Left ventricle myocardium inferior (tissue), 1 donor: Measurements from ENCODE around the gene CLIC5. TPM values are rescaled to one million over a fixed set of nuclear protein-coding genes. Genes with fewer than 3 reads are reported as not detected.
A peak's percentile ranks its signal among the peaks of the same experiment; 100 is the strongest.

ENCODE experiments used
- DNase-seq: peaks from one replicate; pipeline ENCODE4 v3.0.0-alpha.2; 2020
- H3K27ac ChIP-seq: fragments of 200-600 bp; replicated peaks from 2 replicates; pipeline ENCODE4 v1.8.0; 2021
- H3K27me3 ChIP-seq: fragments of 200-600 bp; 2 replicates; pipeline ENCODE4 v1.8.0; 2021; ENCODE audit warnings: low read depth
- H3K36me3 ChIP-seq: fragments of 200-600 bp; 2 replicates; pipeline ENCODE4 v1.8.0; 2021
- H3K4me1 ChIP-seq: fragments of 200-600 bp; 2 replicates; pipeline ENCODE4 v1.8.0; 2021
- H3K4me3 ChIP-seq: fragments of 200-600 bp; 2 replicates; pipeline ENCODE4 v1.8.0; 2021; ENCODE audit warnings: mild to moderate bottlenecking, moderate library complexity
- H3K9me3 ChIP-seq: fragments of 200-600 bp; replicated peaks from 2 replicates; pipeline ENCODE4 v1.8.0; 2021
- intact Hi-C: fragments of 100-400 bp; cut with micrococcal nuclease; formaldehyde crosslinking; loops from one replicate; pipeline ENCODE4 v1.11.0; 2022
- total RNA-seq: library from RNA; stranded (reverse); fragmentation: NEBNext Ultra II Directional; extraction: Animal tissue kit (Norgen Biotek cat#: 25700); gene quantifications from one replicate; pipeline ENCODE4 v1.2.1, GENCODE V29; 2021
- TF ChIP-seq, protein P1 (sequence below): fragments of 200-600 bp; IDR thresholded peaks from 2 replicates; pipeline ENCODE4 v1.8.0; 2021; ENCODE audit warnings: antibody characterized with exemption, mild to moderate bottlenecking, borderline replicate concordance
- donor health status: DM: no; HTN: yes; CAD: no; lungs with severe emphysema.

CLIC5 gene
- total RNA-seq, 1 donor from 2014 or later: 285 TPM

DNA sequence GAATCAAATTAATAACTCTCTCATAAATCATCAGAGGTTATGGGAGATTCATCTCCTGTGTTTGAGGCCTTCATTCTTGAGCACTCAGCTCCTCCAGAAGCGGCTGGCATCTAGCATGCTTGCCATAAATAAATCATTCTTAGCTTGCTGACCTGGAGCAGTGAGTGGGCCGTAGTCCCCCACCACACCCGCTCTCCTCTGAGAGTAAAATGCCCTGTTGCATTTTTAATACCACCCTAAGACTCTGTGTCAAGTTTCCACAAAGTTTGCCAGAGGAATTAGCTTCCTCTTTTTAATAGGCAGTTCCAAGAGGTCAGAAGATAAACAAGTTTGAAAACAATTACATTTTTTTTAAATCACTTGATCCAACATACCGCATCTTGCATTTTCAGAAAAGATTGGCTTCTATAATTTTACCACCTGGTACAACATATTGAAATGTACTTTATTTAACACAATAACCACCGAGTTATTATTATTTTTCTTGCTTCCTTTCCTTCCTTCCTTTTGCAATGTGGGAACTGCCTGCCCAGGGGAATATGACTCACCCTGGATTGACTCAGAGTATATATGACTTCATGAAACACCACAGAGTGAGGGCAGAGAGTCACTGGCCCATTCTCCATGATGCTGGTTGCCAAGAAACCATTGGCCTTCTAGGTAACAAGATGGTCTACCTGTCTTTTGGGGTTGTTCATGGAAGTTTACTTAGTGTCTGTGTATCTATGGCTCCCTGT lies 29.4 kb upstream of the CLIC5 start:
- no peaks in the 10 kb centered on the region for H3K27me3 ChIP-seq
- peak overlapping the region; percentile 76 for H3K27ac ChIP-seq
- DNase-seq: peak; percentile 32
- TF ChIP-seq, protein P1, sequence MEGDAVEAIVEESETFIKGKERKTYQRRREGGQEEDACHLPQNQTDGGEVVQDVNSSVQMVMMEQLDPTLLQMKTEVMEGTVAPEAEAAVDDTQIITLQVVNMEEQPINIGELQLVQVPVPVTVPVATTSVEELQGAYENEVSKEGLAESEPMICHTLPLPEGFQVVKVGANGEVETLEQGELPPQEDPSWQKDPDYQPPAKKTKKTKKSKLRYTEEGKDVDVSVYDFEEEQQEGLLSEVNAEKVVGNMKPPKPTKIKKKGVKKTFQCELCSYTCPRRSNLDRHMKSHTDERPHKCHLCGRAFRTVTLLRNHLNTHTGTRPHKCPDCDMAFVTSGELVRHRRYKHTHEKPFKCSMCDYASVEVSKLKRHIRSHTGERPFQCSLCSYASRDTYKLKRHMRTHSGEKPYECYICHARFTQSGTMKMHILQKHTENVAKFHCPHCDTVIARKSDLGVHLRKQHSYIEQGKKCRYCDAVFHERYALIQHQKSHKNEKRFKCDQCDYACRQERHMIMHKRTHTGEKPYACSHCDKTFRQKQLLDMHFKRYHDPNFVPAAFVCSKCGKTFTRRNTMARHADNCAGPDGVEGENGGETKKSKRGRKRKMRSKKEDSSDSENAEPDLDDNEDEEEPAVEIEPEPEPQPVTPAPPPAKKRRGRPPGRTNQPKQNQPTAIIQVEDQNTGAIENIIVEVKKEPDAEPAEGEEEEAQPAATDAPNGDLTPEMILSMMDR: no peak
- H3K36me3 ChIP-seq: no peaks in the 10 kb centered on the region
- intact Hi-C loops: no loop called here
- peaks cover 52% of the 10 kb centered on the region for H3K4me1 ChIP-seq
- H3K9me3 ChIP-seq: no peaks in the 10 kb centered on the region
- no peak overlapping the region for H3K4me3 ChIP-seq

DNA sequence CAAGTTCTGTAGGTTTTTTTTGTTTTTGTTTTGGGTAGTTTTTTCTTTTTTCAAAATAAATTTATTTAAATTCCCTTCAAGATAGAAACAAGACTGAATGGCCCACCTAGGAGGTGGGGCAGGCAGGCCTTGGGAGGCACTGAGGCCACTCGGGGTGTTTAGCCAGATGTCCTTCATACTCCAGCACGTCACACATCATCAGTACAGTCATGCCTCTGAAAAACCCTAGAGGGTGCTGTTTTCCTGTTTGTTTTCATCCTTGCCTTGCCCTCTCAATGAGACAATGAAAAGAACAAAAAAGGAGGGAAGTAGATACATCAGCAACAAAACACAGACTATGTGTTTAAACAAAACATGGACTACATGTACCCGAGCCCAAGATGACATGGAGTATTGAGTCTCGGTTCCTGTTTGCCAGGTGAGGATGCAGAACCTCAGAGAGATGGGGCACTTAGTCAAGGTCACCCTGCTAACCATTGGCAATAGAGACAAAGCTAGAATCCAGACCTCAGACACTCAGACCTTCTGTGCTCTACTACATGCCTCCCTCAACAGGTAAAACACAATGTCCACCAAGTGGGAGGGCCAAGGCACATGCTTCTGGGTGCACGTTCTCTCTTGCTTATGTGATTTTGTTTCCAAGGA lies 26.8 kb upstream of the CLIC5 start:
- Histone ChIP-seq H3K27ac (peak overlapping the region; percentile 29), H3K9me3 (no peaks in the 10 kb centered on the region), H3K4me3 (no peak overlapping the region), H3K36me3 (no peaks in the 10 kb centered on the region), H3K4me1 (peaks cover 74% of the 10 kb centered on the region), H3K27me3 (no peaks in the 10 kb centered on the region)
- TF ChIP-seq, protein P1: peak; percentile 74
- intact Hi-C loops: no loop called here
- peak; percentile 15 for DNase-seq

- no peaks in the 10 kb centered on the region for H3K36me3 ChIP-seq
- DNase-seq: no peak
- TF ChIP-seq, protein P1: no peak
- H3K27ac ChIP-seq: no peak overlapping the region
- no peak overlapping the region for H3K4me3 ChIP-seq
- H3K27me3 ChIP-seq: no peaks in the 10 kb centered on the region
- no peaks in the 10 kb centered on the region for H3K9me3 ChIP-seq
- intact Hi-C loops: no loop called here
- H3K4me1 ChIP-seq: peaks cover 66% of the 10 kb centered on the region
Observed at GRCh38 chr6:46040288-46040687, 24.6 kb upstream of the CLIC5 start.

- no peaks in the 10 kb centered on the region for H3K27me3 ChIP-seq
- DNase-seq: no peak
- TF ChIP-seq, protein P1: no peak
- H3K4me1 ChIP-seq: peaks cover 63% of the 10 kb centered on the region
- no peaks in the 10 kb centered on the region for H3K36me3 ChIP-seq
- H3K27ac ChIP-seq: no peak overlapping the region
- H3K4me3 ChIP-seq: no peak overlapping the region
- no peaks in the 10 kb centered on the region for H3K9me3 ChIP-seq
- intact Hi-C loops: no loop called here
Observed at GRCh38 chr6:46039646-46040045, 24.0 kb upstream of the CLIC5 start.

GRCh38 chr6:46036911-46037310 lies 21.3 kb upstream of the CLIC5 start:
- Histone ChIP-seq H3K9me3 (no peaks in the 10 kb centered on the region), H3K36me3 (no peaks in the 10 kb centered on the region), H3K27ac (no peak overlapping the region), H3K4me3 (no peak overlapping the region), H3K4me1 (peaks cover 48% of the 10 kb centered on the region), H3K27me3 (no peaks in the 10 kb centered on the region)
- TF ChIP-seq, protein P1: no peak
- intact Hi-C loops: no loop called here
- DNase-seq: no peak
